ENCODE measurements around the gene MICAL2.

The MICAL2 gene
- long read RNA-seq, donor 1, partial matches to known transcripts = 0 of 1 reads
- long read RNA-seq, donor 1, other reads (novel, unspliced or antisense) = 0 of 1 reads
- long read RNA-seq, donor 2 = 0 reads
- long read RNA-seq, donor 3 = 0 reads
- long read RNA-seq, donor 4 = 0 reads
- long read RNA-seq, donor 5 = 0 reads
- long read RNA-seq, donor 6 = 0 reads
- long read RNA-seq, donor 7 = 0 reads
- long read RNA-seq, donor 8 = 0 reads

GRCh38 chr11:12110201-12110713 lies at the start of gene MICAL2:
MICAL2 (plus strand) TSS chr11:12110590; CDS start chr11:12162156, 51,566 bp downstream.
- peak; percentile 81 for DNase-seq

GRCh38 chr11:12061851-12062560 lies 48.4 kb upstream of the MICAL2 start:
- no peak for DNase-seq

GRCh38 chr11:12063251-12063650 lies 47.1 kb upstream of the MICAL2 start:
- DNase-seq = no peak

- DNase-seq = no peak
Measured at GRCh38 chr11:12064136-12064953, 46.0 kb upstream of the MICAL2 start.

GRCh38 chr11:12064954-12065280 lies 45.5 kb upstream of the MICAL2 start:
- DNase-seq = no peak

- no peak for DNase-seq
Measured at GRCh38 chr11:12066056-12066798, 44.2 kb upstream of the MICAL2 start.

- DNase-seq = peak; percentile 61
Measured at GRCh38 chr11:12066799-12067508, 43.4 kb upstream of the MICAL2 start.

- DNase-seq = no peak
Measured at GRCh38 chr11:12067796-12068357, 42.5 kb upstream of the MICAL2 start.

GRCh38 chr11:12069066-12069676 lies 41.2 kb upstream of the MICAL2 start:
- DNase-seq = no peak

GRCh38 chr11:12070446-12071267 lies 39.7 kb upstream of the MICAL2 start:
- DNase-seq = no peak

- DNase-seq = no peak
Measured at GRCh38 chr11:12071574-12071973, 38.8 kb upstream of the MICAL2 start.

- no peak for DNase-seq
Measured at GRCh38 chr11:12073436-12073835, 37.0 kb upstream of the MICAL2 start.

GRCh38 chr11:12073886-12074285 lies 36.5 kb upstream of the MICAL2 start:
- DNase-seq = no peak

GRCh38 chr11:12074529-12075195 lies 35.7 kb upstream of the MICAL2 start:
- no peak for DNase-seq

GRCh38 chr11:12075291-12075690 lies 35.1 kb upstream of the MICAL2 start:
- no peak for DNase-seq

GRCh38 chr11:12075822-12076821 lies 34.3 kb upstream of the MICAL2 start:
- no peak for DNase-seq

- no peak for DNase-seq
Measured at GRCh38 chr11:12076840-12077534, 33.4 kb upstream of the MICAL2 start.
